ENCODE data around the gene SUPT20HL1.
"Not testable (repeated sequence)": the region's sequence is repeated elsewhere in the genome, so short reads cannot be mapped to it uniquely, and the experiment has no call there.

Gene SUPT20HL1

DNA sequence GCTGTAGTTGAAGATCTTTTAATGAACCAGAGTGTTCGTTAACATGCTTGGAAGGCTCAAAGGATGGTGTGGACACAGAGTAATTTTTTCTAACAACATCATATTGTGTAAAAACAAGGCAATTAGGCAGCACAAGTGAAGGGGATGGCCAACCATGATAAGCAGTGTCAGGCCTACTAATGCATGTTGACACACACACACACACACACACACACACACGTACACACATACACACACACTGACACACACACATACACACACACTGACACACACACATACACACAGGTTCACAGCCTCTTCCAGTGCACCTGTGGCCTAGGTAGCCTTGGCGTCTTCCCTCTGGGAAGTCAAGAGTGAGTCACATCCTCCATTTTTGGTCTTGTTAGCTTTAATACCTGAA, at the start of gene SUPT20HL1:
Gene SUPT20HL1, plus strand, starts transcription at position 368 of the 400 bp plus-strand sequence. CDS start 2,122 bp downstream, outside the sequence.
- TF ChIP-seq, protein P1, sequence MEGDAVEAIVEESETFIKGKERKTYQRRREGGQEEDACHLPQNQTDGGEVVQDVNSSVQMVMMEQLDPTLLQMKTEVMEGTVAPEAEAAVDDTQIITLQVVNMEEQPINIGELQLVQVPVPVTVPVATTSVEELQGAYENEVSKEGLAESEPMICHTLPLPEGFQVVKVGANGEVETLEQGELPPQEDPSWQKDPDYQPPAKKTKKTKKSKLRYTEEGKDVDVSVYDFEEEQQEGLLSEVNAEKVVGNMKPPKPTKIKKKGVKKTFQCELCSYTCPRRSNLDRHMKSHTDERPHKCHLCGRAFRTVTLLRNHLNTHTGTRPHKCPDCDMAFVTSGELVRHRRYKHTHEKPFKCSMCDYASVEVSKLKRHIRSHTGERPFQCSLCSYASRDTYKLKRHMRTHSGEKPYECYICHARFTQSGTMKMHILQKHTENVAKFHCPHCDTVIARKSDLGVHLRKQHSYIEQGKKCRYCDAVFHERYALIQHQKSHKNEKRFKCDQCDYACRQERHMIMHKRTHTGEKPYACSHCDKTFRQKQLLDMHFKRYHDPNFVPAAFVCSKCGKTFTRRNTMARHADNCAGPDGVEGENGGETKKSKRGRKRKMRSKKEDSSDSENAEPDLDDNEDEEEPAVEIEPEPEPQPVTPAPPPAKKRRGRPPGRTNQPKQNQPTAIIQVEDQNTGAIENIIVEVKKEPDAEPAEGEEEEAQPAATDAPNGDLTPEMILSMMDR (IDR thresholded peaks at IDR 0.05; ENCODE audit: insufficient read depth, low read depth, low read length, missing control alignments): no peak
- H3K4me3 ChIP-seq (ENCODE audit: low read length): no peak within 1 kb of the TSS
- DNase-seq (ENCODE audit: low read depth): no peak

DNA sequence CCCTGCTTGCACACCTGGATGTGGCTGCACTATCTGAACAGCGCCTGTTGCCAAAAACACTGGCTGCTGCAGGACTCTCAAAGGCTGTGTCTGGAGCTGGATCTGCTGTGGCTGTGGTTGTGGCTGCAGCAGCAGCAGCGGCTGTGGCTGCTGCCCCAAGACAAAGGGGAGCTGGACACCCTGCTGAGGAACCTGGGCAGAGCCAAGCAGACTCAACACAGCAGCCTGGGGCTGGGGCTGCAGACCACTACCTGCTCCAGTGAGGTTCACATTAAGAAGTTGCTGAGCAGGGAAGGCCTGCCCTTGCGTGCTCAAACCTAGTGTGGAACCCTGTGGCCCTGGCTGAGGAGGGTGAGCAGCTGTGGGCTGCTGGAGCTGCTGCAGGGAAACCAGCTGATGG, 49.5 kb upstream of the SUPT20HL1 start:
- DNase-seq (ENCODE audit: low read depth); H3K4me3 ChIP-seq (ENCODE audit: low read length): not testable (repeated sequence)

DNA sequence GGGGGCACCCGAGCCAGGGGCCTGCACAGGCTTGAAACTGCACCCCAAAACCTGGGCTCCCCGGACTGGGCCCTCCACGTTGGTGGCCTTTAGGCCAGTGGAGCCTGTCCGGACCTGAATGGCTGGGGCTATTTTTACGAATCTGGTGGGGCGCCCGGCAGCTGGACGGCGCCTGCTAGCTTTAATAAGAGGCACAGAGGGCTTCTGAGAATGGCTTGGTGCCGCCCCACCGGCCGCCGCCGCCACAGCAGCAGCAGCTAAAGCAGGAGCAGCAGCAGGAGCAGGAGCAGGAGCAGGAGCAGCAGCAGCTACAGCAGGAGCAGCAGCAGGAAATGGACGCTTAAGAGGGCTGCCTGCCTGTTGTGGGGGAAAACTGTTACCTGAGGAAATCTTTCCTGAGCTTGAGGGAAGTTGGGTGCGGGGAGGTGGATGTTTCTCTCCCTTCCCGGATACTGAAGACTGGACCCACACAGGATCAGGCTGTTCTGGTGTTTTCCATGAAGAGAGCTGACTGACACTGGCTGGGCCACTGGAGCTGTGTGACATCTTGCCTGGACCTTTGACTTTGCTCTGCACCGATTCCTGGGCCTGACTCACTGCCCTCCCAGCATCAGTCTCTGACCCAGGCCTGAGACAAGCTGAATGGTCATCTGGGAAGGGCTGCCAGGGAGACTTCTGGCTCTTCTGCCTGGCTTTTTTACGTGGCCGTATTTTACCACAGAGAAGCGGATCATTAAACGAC, 48.8 kb upstream of the SUPT20HL1 start:
- not testable (repeated sequence) for DNase-seq (ENCODE audit: low read depth); H3K4me3 ChIP-seq (ENCODE audit: low read length)

DNA sequence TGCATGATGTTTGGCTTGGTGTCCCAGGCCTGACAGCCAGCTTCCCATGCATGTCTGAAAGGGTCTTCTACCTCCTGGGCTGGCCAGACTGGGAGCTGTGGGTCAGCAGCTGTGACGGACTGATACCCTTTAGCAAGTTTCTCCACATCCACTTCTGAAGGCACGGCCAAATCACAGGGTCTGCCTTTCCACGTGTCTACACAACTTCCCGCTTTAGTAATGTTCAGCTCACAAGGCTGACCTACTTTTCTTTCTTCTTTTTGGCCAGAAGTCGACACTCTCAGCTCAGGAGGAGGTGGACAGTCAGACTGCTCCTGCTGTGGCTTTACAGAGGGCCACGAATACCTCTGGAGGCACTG, 48.2 kb upstream of the SUPT20HL1 start:
- not testable (repeated sequence) for H3K4me3 ChIP-seq (ENCODE audit: low read length); DNase-seq (ENCODE audit: low read depth)

DNA sequence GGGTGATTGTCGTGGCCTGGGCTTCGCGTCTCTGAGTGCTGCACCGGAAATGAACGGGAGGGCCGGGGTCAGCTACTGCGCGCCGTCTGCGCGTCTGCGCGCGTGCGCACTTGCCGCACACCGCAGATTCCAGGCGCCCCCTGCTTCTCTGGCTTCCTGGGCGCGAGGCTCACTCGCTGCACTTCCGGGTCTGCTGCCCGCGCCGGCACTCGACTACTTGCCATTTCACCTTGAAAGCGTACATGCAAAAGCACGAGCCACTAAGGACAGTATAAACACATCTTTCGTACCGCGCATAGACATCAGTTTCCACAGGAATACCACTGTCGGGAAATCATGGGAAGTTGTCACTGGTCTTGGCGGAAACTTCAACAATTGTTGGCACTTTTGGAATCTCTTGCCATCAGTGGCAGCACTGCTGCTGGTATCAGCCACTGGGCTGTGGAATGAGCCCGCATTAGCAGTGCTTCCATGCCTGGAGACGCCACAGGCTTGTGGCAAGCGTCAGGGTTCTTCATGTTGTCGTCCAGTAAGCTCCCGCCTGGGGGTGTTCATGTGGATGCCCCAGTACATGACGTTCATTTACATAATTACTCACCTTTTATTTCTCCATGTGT, 46.3 kb upstream of the SUPT20HL1 start, which contains the start of gene SUPT20HL2:
Gene SUPT20HL2, minus strand, starts transcription at position 51 of the 617 bp plus-strand sequence. CDS start 754 bp downstream, outside the sequence.
- TF ChIP-seq, protein P1 (IDR thresholded peaks at IDR 0.05; ENCODE audit: insufficient read depth, low read depth, low read length, missing control alignments): no peak
- no peak within 1 kb of the TSS for H3K4me3 ChIP-seq (ENCODE audit: low read length)
- DNase-seq (ENCODE audit: low read depth): no peak

DNA sequence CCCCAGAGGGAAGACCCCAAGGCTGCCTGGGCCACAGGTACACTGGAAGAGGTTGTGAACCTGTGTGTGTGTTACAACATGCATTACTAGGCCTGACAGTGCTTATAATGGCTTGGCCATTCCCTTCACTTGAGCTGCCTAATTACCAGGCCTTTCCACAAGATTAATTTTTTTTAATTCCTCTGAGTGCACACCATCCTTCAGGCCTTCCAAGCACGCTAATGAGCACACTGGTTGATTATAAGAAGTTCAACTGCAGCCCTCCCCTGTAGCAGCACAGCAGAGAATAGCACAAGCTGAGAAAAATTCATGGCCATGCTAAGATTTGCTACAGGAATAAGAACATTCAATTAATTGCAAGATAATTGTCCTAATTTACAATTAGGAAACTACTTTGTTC, 44.3 kb upstream of the SUPT20HL1 start:
- no peak for DNase-seq (ENCODE audit: low read depth)
- no peak overlapping the region for H3K4me3 ChIP-seq (ENCODE audit: low read length)
- TF ChIP-seq, protein P1 (IDR thresholded peaks at IDR 0.05; ENCODE audit: insufficient read depth, low read depth, low read length, missing control alignments): no peak

DNA sequence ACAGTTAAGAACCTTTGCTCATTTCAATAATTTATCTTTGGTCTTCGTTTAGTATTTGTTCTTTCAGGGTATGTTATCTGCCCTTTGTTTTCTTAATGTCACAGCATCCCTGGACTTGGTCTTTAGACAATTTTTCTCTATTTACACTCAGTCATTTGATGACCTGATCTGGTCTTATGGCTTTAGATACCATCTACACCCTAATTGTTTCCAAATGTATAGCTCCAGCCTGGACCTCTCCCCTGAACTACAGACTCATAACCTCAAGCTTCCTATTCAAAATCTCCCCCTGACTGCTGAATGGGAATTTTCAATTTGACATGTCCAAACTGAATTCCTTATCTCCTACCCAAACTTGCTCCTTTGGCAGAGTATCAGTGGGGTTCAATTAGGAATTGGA, 42.9 kb upstream of the SUPT20HL1 start:
- H3K4me3 ChIP-seq (ENCODE audit: low read length): no peak overlapping the region
- TF ChIP-seq, protein P1 (IDR thresholded peaks at IDR 0.05; ENCODE audit: insufficient read depth, low read depth, low read length, missing control alignments): no peak
- no peak for DNase-seq (ENCODE audit: low read depth)

DNA sequence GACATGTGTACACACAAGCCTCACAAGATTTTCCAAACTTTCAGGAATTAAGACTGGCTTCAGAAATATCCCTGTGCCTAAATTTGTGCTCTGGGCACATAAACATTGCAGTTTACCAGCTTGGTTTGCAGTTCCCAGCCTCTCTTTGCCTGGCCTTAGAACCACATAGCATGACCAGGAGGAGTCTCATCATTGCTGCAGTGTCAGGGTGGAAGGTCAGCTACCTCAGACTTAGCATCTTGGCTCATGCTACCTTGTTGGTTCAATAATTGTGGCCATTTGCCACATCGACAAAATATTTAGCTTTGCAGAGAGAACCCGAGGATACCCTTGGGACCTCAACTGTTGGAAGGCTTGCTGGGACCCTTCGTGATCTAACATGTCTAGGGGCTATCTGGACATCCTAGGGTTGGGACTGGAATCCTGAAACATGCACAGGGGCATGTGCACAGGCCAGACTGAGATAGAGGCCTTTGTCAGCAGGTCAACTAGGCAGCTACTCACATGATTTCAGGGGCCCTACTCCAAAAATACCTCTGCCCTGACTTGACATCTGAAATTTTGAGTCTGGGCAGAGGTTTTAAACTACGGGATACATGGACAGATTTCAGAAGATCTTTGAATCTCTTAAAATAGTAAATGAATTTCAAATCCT, 38.6 kb upstream of the SUPT20HL1 start:
- H3K4me3 ChIP-seq (ENCODE audit: low read length): no peak overlapping the region
- TF ChIP-seq, protein P1 (IDR thresholded peaks at IDR 0.05; ENCODE audit: insufficient read depth, low read depth, low read length, missing control alignments): no peak
- no peak for DNase-seq (ENCODE audit: low read depth)
